ENCODE results near the gene SLC35A2. TPM values are rescaled to one million over a fixed set of nuclear protein-coding genes. Genes with fewer than 3 reads are reported as not detected.

The SLC35A2 gene
- total RNA-seq, 1 experiment from 2014 or later: 61.4 TPM

GRCh38 chrX:48894891-48895290, 16.6 kb downstream of the SLC35A2 start:
- H3K9me3 ChIP-seq: no peaks in the 10 kb centered on the region
- ChIA-PET CTCF (no interaction called here), POLR2A (no interaction called here)
- TF ChIP-seq, protein P1, sequence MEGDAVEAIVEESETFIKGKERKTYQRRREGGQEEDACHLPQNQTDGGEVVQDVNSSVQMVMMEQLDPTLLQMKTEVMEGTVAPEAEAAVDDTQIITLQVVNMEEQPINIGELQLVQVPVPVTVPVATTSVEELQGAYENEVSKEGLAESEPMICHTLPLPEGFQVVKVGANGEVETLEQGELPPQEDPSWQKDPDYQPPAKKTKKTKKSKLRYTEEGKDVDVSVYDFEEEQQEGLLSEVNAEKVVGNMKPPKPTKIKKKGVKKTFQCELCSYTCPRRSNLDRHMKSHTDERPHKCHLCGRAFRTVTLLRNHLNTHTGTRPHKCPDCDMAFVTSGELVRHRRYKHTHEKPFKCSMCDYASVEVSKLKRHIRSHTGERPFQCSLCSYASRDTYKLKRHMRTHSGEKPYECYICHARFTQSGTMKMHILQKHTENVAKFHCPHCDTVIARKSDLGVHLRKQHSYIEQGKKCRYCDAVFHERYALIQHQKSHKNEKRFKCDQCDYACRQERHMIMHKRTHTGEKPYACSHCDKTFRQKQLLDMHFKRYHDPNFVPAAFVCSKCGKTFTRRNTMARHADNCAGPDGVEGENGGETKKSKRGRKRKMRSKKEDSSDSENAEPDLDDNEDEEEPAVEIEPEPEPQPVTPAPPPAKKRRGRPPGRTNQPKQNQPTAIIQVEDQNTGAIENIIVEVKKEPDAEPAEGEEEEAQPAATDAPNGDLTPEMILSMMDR (IDR thresholded peaks at IDR 0.05; ENCODE audit: insufficient read depth in 1 of 2, low read depth in 1 of 2, low read length in 1 of 2, severe bottlenecking in 1 of 2, unreplicated experiment in 1 of 2): no peak
- no peak for DNase-seq
- peaks cover 30% of the 10 kb centered on the region for H3K36me3 Mint-ChIP-seq (ENCODE audit: insufficient read depth, unreplicated experiment)
- H3K27ac Mint-ChIP-seq (ENCODE audit: unreplicated experiment): no peak overlapping the region
- H3K4me1 Mint-ChIP-seq (ENCODE audit: low read depth, unreplicated experiment): peaks cover 9% of the 10 kb centered on the region
- H3K9me3 Mint-ChIP-seq (ENCODE audit: unreplicated experiment): no peaks in the 10 kb centered on the region
- H3K27me3 ChIP-seq (replicated peaks; ENCODE audit: control insufficient read depth, insufficient read depth, low read length): no peaks in the 10 kb centered on the region
- H3K4me3 Mint-ChIP-seq (ENCODE audit: unreplicated experiment): no peak overlapping the region
- no TSS peak for BruUV-seq (replicated peaks)
- H3K27me3 Mint-ChIP-seq (ENCODE audit: insufficient read depth, unreplicated experiment): no peaks in the 10 kb centered on the region
- H3K36me3 ChIP-seq (ENCODE audit: control insufficient read depth, insufficient read depth, low read length): no peaks in the 10 kb centered on the region
- no peaks in the 10 kb centered on the region for H3K4me1 ChIP-seq
- intact Hi-C loops (cut with micrococcal nuclease; ENCODE audit: unreplicated experiment): loop anchor here (5.0 kb wide), 2 partner anchors 93 to 147 kb away; partner anchors contain the start of genes HDAC6 and TFE3
- no peak overlapping the region for H3K4me3 ChIP-seq (ENCODE audit: low read depth, low read length)

DNA sequence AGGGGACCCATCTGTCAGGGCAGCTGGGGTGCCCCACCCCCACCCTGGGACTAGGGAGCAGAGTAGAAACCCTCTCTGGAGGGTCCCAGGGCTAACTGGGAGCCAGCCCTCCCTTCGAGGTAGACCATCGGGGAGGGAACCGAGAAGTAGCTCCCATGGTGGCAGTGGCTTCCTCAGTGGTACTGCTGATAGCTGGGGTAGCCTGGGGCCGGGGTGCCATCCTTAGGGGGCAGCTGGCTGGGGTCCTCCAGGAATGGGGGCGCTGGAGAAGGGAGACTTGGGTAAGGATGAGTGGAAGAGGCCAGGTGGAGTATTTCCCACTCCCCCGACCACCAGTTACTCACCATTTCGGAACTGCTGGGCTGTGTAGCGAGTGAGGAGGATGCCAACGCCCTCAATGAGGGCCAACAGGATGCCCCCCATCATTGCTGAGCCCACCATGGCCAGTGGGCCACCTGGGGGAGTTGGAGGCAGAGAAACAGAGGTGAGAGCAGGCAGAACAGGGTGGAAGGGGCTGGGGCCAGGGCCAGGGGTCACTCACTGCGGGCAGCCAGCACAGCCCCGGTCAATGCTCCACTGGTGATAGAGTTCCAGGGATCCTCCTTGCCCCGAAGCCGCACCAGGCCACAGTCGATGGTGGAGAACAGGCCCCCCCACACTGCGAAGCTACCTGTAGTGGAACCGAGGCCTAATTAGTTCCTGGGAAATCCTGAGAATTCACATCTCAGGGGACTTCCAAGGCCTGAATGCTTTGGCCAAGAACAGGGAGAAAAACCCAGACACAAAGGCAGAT, 17.7 kb downstream of the SLC35A2 start:
- POLR2A ChIA-PET: no interaction called here
- Histone ChIP-seq H3K36me3 (ENCODE audit: control insufficient read depth, insufficient read depth, low read length) (no peaks in the 10 kb centered on the region), H3K4me3 (ENCODE audit: low read depth, low read length) (no peak overlapping the region), H3K27me3 (replicated peaks; ENCODE audit: control insufficient read depth, insufficient read depth, low read length) (no peaks in the 10 kb centered on the region), H3K4me1 (no peaks in the 10 kb centered on the region), H3K9me3 (no peaks in the 10 kb centered on the region)
- no TSS peak for BruUV-seq (replicated peaks)
- peaks cover 9% of the 10 kb centered on the region for H3K4me1 Mint-ChIP-seq (ENCODE audit: low read depth, unreplicated experiment)
- no peak overlapping the region for H3K27ac Mint-ChIP-seq (ENCODE audit: unreplicated experiment)
- H3K36me3 Mint-ChIP-seq (ENCODE audit: insufficient read depth, unreplicated experiment): peaks cover 30% of the 10 kb centered on the region
- no peak for DNase-seq
- CTCF ChIA-PET: no interaction called here
- H3K4me3 Mint-ChIP-seq (ENCODE audit: unreplicated experiment): no peak overlapping the region
- intact Hi-C loops (cut with micrococcal nuclease; ENCODE audit: unreplicated experiment): no loop called here
- no peaks in the 10 kb centered on the region for H3K27me3 Mint-ChIP-seq (ENCODE audit: insufficient read depth, unreplicated experiment)
- TF ChIP-seq, protein P1 (IDR thresholded peaks at IDR 0.05; ENCODE audit: insufficient read depth in 1 of 2, low read depth in 1 of 2, low read length in 1 of 2, severe bottlenecking in 1 of 2, unreplicated experiment in 1 of 2): no peak
- H3K9me3 Mint-ChIP-seq (ENCODE audit: unreplicated experiment): no peaks in the 10 kb centered on the region

GRCh38 chrX:48892896-48893295, 18.6 kb downstream of the SLC35A2 start:
- DNase-seq: no peak
- intact Hi-C loops (cut with micrococcal nuclease; ENCODE audit: unreplicated experiment): no loop called here
- no peaks in the 10 kb centered on the region for H3K9me3 Mint-ChIP-seq (ENCODE audit: unreplicated experiment)

More at GRCh38 chrX:48892896-48893295, 18.6 kb downstream of the SLC35A2 start:
- CTCF ChIA-PET: no interaction called here
- TF ChIP-seq, protein P1 (IDR thresholded peaks at IDR 0.05; ENCODE audit: insufficient read depth in 1 of 2, low read depth in 1 of 2, low read length in 1 of 2, severe bottlenecking in 1 of 2, unreplicated experiment in 1 of 2): no peak
- POLR2A ChIA-PET: no interaction called here
- Histone ChIP-seq H3K9me3 (no peaks in the 10 kb centered on the region), H3K36me3 (ENCODE audit: control insufficient read depth, insufficient read depth, low read length) (no peaks in the 10 kb centered on the region), H3K4me1 (no peaks in the 10 kb centered on the region), H3K4me3 (ENCODE audit: low read depth, low read length) (no peak overlapping the region), H3K27me3 (replicated peaks; ENCODE audit: control insufficient read depth, insufficient read depth, low read length) (no peaks in the 10 kb centered on the region)
- Mint-ChIP-seq H3K4me3 (ENCODE audit: unreplicated experiment) (no peak overlapping the region), H3K27ac (ENCODE audit: unreplicated experiment) (no peak overlapping the region), H3K27me3 (ENCODE audit: insufficient read depth, unreplicated experiment) (no peaks in the 10 kb centered on the region), H3K4me1 (ENCODE audit: low read depth, unreplicated experiment) (peaks cover 9% of the 10 kb centered on the region), H3K36me3 (ENCODE audit: insufficient read depth, unreplicated experiment) (peaks cover 24% of the 10 kb centered on the region)
- BruUV-seq (replicated peaks): no TSS peak

Data from Caco-2 (cell line).